SW480 (cell line): ENCODE results near the gene DMD.

Experiments
- DNase-seq: peaks from one replicate; pipeline ENCODE4 v3.0.0-alpha.2; 2016; ENCODE audit warnings: low spot score

The DMD gene

GRCh38 chrX:31279359-31279758 lies 1932.0 kb downstream of the DMD start:
- DNase-seq = no peak

GRCh38 chrX:31272472-31272775 lies 1938.9 kb downstream of the DMD start:
- no peak for DNase-seq

- DNase-seq = no peak
Measured at GRCh38 chrX:31271615-31272471, 1939.5 kb downstream of the DMD start.

GRCh38 chrX:31269914-31270313 lies 1941.4 kb downstream of the DMD start:
- no peak for DNase-seq

DNA sequence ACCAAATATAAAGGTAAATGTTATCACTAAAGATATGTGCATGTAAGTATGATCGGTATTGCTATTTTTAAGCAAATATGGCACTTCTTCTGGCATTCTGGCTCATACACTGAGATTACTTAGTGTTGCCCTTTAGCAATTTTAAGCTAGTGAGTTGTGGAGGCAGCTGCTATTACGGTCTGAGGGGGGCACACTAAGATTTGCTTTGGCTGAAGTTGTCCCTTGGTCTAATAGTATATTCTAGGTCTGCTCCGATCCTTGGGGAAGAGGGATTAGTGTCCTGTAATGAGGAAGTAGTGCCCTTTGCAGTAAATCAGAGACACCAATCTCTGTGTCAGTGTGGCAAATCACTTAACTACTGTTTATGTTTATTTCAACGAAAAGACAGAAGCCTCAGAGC lies 1943.0 kb downstream of the DMD start:
- no peak for DNase-seq

GRCh38 chrX:31266203-31267076 lies 1944.9 kb downstream of the DMD start:
- DNase-seq = no peak

GRCh38 chrX:31265383-31265782 lies 1946.0 kb downstream of the DMD start:
- DNase-seq = no peak

GRCh38 chrX:31260351-31260750 lies 1951.0 kb downstream of the DMD start:
- no peak for DNase-seq

- DNase-seq = no peak
Measured at GRCh38 chrX:31258166-31258565, 1953.2 kb downstream of the DMD start.

DNA sequence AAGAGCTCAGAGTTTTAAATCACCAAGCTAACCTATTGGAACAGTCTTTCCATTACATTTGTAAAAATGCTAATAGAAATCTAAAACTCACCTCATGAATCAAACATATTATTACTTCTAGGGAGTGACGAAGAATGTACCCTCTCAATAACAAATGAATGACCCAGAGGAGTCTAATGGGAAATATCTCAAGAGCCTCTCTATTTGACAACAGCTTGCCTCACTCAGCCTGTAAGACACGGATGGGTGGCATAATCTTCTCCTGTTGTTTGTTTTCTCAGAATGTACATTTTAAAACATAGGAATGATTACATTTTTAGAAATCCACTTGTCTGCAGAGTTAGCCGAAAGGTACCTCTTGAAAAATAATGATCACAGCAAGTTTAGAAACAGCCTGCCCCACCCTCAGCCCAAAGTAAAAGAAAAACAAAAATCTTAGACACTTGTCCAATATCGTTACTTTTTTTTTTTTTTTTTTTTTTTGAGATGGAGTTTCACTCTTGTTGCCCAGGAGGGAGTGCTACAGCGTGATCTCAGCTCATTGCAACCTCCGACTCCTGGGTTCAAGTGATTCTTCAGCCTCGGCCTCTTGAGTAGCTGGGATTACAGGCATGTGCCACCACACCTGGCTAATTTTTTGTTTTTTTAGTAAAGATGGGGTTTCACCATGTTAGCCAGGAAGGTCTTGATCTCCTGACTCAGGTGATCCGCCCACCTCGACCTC lies 1955.9 kb downstream of the DMD start:
- no peak for DNase-seq

DNA sequence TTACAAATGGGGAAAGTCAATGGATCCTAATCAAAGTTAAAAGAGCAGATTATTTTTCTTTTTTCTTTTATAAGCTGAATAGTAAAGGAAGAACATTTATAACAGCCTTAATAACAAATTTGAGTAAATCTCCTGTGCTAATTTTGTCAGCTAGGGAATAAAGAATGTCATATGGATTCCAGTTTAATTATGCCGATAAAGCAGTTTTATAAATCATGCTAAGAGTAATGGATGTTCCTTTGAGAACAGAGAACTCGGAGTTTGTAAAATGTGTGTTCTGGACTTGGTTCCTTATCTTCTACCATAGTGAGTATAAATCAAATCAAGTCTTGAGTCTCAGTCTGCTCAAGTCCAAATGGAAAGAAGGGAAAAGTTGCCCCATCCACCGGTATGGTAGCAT lies 1959.2 kb downstream of the DMD start:
- DNase-seq = no peak

DNA sequence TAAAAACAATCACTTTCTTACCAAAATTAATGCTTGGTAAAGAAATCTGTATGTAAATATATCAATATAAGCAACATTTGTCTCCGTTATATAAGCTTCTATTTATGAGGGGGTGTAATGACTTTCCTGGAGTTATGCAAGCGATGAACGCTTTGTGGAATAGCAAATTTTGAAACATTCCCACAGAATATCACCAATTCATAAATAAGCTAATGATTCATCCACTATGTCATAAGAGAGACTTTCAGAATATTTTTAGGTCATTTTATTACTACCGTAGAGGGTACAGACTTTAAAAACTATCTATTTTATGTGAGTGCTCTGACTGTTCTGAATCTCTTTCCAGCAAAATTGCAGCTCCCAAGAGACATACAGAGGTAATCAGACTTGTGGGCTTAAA lies 1960.0 kb downstream of the DMD start:
- DNase-seq = no peak

DNA sequence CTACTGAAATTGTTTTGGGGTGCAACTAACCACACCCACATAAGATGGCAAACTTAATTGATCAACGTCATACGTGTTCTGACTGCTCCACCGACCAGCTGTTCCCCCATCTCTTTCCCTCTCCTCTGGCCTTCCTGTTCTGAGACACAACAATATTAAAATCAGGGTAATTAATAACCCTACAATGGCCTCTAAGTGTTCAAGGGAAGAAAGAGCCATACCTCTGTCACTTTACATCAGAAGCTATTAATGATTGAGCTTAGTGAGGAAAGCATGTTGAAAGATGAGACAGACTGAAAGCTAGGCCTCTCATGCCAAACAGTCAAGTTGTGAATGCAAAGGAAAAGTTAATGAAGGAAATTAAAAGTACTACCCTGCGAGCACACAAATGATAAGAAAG lies 1965.6 kb downstream of the DMD start:
- DNase-seq = no peak

DNA sequence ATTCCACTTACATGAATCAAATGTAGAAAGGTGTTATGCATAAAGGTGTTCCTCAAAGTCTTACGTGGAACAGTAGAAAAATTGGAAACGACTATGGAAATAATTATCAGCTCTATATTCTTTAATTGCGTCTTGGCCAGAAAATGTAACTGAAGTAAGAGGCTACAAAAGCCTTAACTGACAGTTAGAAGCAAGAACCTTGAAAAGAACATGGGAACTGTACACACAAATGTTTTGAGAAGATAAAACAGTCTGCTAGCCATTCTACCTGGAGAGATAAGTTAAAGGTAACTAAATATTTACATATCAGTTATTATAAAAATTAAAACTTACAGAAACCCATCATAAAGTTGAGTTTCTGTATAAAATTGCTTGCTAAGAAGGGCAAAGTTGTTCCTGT lies 1967.5 kb downstream of the DMD start:
- DNase-seq = no peak

- DNase-seq = no peak
Measured at GRCh38 chrX:31240982-31241381, 1970.4 kb downstream of the DMD start.

GRCh38 chrX:31237189-31237588 lies 1974.2 kb downstream of the DMD start:
- DNase-seq = no peak

DNA sequence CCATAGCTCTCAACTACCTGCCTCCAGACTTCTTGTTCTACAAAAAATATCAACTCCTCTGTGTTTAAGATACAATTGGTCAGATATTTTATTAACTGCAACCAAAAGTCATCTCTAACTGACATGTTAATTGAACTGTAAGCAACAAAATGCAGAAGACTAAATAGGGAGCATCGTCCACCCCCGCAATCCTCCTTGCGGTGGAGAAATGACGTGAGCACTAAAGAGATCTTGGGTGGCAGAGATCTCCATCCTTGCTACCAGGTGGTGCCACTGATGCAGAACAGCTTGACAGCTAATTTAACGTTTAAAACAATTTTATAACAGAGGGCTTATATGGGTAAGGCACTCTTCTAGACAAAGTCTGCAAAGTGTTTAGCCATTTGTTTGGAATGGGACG lies 1975.1 kb downstream of the DMD start:
- DNase-seq = no peak

- DNase-seq = no peak
Measured at GRCh38 chrX:31233941-31234496, 1977.3 kb downstream of the DMD start.

DNA sequence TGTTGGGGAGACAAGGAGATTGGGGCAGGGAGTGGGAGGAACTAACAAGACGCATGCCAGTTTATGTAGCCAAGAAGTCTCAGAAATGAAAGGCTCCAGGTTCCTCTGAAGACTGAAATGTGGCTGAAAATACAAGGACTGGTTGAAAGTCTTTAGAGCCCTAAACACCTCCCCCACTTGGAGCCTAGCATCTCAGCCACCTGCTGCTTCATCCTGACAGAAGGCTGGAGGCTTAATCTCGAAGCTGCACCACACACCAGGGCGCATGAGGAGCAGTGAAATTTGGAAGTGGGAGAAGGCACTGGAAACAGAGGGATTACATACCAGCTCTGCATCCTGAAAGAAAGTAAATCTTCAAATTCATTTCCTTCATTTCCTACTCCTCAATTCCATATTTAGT lies 1978.8 kb downstream of the DMD start:
- no peak for DNase-seq

GRCh38 chrX:31228909-31229308 lies 1982.4 kb downstream of the DMD start:
- DNase-seq = no peak

- no peak for DNase-seq
Measured at GRCh38 chrX:31228415-31228832, 1982.9 kb downstream of the DMD start.

DNA sequence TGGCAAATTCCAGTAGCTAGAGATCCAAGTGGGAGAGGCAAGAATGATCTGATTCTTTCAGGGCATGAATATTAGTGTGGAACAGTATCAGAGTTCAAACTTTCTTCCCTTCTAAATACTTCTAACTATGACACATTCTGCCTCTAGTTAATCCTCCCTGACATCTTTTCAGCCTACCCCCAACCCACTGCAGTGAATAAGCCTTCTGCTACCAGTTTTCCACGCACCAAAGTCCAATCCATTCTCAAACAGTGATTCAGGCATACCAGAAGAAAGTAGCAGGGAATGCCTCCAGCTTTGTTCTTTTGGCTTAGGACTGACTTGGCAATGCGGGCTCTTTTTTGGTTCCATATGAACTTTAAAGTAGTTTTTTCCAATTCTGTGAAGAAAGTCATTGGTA lies 1984.1 kb downstream of the DMD start:
- DNase-seq = no peak
